Hematopoietic multipotent progenitor cell treated with erythropoietin and hydrocortisone succinate and interleukin-3 and kit ligand, for 15 days (in vitro differentiated cells): ENCODE measurements around the gene SPIRE1.
"Not testable (repeated sequence)": the region's sequence is repeated elsewhere in the genome, so short reads cannot be mapped to it uniquely, and the experiment has no call there.

ENCODE experiments used
- DNase-seq: peaks from one replicate; pipeline ENCODE4 v3.0.0-alpha.2; 2015; ENCODE audit warnings: low spot score

Gene SPIRE1

DNA sequence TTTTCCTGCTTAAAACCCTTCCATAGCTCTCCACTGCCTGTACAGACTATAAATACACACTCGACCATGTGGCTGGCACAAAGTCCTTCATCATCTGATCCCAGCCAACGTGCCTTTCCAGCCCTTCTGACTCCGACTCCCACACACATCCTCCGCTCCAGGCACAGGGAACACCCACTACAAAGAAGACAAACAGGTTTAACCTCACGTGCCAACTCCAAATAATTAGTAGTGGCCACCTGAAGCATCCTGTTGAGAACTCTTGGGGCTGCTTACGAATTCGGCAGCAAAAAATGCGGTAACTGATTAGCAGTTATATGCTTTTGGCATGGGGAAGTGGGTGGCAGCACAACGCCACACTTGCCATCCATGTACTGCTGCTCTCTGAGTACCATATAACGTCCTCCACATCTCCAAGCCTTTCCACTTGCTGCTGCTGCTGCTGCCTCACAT lies 12.1 kb downstream of the SPIRE1 start:
- no peak for DNase-seq

DNA sequence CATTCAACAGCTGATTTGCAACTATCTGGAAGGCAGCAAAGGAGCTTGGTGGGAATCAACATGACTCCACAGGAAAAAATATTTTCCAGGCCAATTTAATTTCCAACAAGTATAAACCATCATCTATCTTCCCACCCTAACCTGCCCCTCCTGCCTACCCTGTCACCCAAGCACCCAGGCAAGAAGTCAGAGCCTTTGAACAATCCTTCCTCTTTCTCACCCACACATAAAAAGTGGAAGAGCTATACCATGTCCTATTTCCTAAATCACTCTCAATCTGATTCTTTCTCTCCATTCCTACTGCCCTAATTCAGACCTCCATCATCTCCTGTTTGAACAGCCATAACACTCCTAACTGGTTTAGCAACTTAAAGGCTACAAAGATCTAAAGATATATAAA lies 12.7 kb downstream of the SPIRE1 start:
- no peak for DNase-seq

DNA sequence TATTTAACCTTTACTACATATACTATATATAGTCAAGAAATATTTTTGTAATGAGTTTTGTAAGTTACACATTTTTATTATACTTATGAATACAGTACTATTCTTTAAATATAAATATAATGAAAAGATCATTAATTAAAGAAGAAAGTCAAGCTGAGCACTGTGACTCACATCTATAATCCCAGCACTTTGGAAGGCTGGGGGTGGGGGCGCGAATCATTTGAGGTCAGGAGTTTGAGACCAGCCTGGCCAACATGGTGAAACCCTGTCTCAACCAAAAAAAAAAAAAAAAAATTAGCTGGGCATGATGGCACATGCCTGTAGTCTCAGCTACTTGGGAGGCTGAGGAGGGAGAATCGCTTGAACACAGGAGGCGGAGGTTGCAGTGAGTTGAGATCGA lies 14.2 kb downstream of the SPIRE1 start:
- DNase-seq, result not testable (repeated sequence)

DNA sequence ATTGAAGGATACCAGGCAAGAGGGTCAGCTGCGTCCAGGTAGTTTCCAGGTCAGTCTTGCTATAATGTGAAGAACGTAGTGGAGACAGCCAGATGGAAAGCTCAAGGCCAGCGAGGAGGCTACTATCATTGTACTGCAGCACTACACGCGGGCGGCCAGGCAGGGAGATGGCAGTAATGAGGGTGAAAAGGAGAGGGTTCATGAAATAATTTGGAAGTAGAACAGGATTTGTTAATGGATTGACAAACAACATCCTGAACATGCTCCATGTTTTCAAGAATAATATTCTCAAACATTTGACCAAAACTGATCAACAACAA lies 17.1 kb downstream of the SPIRE1 start:
- DNase-seq, result no peak

DNA sequence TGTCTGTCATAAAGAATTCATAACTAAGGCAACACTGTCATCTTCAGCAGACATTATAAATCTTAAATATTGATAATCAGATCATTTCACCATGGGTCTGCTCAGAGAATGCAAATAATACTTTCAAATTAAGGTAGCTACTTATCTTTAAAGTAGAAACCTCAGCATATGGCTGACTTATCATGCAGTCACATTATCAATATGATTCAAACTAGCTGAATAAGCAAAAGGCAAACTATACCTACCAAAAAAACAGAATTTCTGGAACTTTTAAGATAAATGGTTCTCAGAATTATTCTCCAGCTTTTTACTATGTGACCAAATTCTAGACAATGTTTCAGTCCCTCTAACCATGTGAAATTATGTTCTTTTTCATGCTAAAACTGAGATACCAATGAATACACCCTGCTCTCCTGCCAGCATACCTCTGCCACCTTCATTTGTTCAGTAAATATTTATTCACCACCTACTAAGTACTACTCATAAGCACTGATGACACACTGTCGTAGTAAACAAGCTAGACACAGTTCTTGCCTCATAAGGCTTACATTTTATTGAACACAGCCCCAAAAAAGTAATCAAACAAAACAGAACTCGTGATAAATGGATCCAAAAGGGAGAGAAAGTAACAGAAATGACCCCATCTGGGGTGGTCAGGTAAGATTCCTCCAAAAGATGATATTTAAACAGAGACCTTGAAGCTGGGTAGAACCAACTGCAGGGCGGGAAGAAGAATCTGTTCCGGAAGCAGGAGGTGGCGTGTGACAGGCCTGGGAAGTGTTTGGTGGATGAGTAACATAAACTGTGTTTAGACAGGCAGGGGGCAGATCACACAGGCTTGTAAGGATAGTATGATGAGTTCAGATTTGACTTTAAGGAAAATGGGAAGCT lies 17.7 kb downstream of the SPIRE1 start:
- no peak for DNase-seq

DNA sequence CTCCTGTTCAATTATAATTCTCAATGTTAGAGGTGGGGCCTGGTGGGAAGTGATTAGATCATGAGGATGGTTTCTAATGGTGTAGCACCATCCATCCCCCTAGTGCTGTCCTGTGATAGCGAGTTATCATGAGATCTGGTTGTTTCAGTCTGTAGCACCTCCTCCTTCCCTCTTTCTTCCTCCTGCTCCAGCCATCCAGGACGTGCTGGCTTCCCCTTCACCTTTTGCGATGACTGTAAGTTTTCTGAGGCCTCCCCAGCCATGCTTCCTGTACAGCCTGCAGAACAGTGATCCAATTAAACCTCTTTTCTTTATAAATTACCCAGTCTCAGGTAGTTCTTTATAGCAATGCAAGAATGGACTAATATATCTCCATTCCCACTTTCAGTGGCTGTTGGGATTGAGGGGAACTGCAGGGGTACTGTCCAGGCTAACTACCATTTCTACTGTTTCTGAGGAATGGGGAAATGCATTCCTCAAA lies 19.2 kb downstream of the SPIRE1 start:
- DNase-seq, result no peak

DNA sequence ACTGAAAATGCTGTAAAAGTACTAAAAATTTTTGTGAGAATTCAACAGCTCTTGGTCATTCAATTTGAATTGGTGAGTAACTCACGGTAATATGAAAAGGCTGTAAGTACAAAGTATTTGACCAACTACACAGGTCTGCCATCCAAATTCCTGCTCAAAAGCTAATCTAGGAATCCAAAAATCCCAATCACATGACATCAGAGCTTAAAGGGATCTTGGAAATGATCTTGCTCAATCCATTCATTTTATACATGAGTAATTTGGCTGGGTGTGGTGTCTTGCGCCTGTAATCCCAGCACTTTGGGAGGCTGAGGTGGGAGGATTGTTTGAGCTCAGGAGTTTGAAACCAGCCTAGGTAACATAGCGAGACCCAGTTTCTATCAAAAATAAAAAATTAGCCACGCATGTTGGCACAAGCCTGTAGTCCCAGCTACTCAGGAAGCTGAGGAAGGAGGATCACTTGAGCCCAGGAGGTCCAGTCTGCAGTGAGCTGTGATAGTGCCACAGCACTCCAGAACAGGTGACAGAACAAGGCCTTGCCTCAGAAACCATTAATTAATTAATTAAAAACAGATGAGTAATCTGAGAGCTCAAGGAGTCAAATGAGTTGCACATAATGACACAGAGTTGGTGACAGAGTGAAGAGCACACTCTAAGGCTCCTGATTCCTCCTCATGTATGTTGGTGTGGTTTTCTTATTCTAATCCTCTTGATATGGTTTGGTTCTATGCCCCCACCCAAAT lies 19.8 kb downstream of the SPIRE1 start:
- no peak for DNase-seq

DNA sequence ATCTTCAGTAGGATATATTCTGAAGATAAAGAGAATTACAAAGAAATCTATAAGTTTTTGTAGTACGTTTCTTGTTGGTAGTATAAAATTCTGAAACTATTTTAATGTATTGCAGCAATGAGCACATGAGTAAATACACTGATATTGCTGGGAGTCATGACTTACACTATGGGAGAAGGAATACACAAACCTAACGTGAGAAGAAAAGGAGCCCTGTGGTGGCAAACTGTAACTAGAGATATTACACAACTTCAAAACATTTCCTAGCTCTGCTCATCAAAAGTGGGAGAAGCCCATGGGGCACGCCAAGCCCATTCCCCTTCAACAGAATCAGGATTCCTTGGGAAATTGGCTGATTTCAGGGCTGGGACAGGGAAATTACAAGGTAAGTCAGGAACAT lies 20.5 kb downstream of the SPIRE1 start:
- no peak for DNase-seq

DNA sequence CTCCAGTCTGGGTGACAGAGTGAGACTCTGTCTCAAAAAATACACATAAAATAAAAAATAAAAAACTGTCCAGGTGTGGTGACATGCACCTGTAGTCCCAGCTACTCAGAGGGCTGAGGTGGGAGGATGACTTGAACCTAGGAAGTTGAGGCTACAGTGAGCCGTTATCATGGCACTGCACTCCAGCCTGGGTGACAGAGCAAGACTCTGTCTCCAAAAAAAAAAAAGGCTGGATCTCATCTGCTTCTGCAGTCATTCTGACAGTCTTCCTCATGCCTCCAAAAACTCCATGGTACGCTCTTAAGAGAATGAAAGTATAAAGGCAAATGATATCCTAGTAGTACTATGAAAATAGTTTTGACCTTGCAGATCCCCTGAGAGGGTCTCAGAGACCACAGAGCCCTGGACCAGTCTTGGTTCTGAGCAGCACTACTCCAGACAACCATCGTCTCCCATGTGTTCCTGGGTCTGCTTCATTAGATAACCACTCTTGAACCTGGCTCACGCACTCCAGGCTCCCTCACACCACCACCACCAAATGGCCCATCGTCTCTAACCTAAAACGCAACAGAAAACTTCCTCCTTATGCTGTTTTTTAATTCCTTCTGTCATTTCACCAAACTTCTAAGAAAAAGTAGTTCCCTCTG lies 26.0 kb downstream of the SPIRE1 start:
- DNase-seq, result no peak

DNA sequence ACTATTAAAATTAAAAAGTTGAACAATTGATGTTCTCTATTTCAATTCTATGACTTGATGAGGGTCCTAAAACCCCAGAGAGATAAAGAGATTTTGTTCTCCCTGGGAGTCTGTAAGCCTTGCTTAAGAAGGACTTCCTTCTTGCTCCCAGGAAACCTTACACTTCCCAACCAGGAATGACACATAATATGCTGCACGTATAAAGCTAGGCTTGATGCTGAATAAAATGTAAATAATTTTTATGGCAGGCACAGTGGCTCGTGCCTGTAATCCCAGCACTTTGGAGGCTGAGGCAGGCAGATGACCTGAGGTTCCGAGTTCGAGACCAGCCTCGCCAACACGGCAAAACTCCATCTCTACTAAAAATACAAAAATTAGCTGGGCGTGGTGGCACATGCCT lies 27.8 kb downstream of the SPIRE1 start:
- no peak for DNase-seq

DNA sequence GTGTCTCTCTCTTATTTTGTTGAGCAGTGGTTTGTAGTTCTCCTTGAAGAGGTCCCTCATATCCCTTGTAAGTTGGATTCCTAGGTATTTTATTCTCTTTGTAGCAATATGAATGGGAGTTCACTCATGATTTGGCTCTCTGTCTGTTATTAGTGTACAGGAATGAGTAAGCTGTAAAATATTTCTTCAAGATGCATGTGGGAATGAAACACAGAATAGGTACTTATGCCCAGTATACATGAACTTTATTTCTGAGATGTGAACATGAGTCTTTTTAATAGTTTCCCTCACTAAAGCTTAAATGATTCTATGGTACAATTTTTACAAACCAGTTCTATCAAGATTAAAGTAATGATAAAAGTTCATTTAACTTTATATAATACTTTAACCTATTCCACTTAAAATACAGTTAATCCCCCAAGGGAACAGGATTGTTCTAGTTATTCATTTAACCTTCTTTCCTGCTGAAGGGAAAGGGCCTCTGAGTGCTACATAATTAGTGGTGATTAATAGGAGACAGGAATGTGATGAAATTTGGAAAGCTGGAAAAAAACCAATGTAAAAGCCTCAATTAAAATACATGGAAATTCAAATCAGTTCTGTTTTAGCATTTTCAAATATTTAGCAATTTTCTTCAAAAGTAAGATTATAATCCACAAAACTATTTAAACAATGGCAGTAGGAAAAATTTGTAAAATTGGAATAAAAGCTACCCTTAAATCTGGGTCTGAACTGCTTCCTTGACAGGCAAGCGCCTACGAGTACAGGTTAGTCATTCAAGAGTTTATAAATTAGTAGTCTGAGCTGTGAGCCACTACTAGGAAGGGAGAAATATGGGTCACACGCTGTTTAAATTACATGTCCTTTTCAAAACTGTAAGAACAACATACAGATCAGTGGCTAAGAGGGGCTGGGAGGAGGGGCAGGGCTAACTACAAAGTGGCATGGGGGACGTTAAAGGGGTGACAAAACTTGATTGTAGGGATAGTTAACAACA lies 28.9 kb downstream of the SPIRE1 start:
- DNase-seq, result no peak

DNA sequence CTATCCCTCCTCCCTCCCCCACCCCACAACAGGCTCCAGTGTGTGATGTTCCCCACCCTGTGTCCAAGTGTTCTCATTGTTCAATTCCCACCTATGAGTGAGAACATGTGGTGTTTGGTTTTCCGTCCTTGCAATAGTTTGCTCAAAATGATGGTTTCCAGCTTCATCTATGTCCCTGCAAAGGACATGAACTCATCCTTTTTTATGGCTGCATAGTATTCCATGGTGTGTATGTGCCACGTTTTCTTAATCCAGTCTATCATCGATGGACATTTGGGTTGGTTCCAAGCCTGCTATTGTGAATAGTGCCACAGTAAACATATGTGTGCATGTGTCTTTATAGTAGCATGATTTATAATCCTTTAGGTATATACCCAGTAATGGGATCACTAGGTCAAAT lies 30.7 kb downstream of the SPIRE1 start:
- DNase-seq, result not testable (repeated sequence)

DNA sequence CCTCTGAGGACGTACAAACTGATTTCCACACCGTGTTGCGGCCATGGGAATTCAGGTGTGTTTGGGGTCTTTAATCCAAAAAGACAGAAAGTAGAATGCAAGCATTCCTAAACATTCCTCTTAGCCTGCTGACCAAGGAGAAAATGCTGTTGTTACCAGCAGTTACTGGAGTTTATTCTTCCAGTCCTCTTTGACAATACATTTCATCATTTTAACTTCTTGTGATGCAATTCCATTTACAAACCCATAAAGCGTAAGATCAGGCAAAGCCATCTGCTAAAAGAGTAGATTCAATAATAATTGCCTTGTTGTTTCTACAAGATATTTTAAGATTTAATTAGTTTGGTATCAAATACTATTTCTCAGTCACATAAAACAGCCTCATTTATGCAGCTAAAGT lies 32.7 kb downstream of the SPIRE1 start:
- no peak for DNase-seq

DNA sequence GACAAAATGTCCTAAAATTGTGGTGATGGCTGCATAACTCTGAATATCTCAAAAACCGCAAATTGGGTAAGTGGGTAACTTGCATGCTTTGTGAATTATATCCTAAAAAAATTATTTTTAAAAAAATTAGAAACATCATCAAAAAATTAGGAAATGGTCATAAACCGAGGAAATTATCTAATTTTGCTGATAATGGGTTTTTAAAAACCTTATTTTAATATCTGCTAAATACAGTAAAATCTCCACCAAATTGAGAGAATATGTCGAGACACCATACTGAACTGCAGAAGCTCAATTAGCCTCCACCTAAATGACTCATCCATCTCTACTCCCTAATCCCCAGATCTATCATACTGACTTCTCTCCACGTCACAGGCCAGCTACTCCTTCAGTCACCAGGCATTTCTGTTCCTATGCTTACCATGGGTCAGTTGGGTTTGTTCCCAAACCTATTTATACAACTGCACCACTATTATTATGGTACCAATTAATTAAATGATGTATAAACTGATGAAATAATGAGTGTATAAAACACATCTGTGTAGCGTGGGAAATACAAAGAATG lies 36.1 kb downstream of the SPIRE1 start:
- DNase-seq, result no peak

DNA sequence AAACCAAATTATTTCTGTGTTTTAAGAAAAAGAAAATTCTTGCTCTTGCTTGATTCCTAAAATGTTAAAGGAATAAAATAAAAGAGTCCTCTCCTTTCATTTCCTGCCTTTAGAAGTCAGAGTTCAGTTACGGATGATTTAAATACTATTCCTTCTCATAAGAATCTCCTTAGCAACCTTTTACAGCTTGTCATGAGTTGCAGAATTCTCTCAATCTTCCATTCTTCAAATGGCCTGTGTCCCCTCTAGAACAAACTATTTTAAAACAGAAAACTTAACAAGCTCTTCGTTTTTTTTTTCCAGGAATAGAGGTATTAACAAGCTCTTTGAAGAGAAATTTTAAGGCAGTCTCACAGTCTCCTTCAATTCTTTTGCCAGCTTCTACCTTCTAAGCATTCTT lies 42.2 kb downstream of the SPIRE1 start:
- DNase-seq, result no peak

DNA sequence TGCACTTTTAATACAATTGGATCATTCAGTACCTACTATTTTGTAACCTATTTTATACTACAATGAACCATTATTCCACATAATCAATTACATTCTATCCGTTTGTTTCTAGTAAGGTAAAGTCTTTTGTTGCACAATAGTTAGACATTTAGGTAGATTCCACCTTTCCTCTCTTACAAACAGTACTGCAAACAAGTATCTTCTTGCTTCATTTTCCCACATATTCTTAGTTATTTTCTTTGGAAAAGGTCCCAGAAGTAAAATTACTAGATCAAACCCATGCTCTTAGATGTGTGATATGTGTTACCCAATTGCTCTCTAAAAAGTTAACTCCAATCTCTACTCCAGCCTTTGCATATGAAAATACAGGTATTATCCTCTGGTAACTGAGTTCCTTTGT lies 49.6 kb downstream of the SPIRE1 start:
- no peak for DNase-seq

DNA sequence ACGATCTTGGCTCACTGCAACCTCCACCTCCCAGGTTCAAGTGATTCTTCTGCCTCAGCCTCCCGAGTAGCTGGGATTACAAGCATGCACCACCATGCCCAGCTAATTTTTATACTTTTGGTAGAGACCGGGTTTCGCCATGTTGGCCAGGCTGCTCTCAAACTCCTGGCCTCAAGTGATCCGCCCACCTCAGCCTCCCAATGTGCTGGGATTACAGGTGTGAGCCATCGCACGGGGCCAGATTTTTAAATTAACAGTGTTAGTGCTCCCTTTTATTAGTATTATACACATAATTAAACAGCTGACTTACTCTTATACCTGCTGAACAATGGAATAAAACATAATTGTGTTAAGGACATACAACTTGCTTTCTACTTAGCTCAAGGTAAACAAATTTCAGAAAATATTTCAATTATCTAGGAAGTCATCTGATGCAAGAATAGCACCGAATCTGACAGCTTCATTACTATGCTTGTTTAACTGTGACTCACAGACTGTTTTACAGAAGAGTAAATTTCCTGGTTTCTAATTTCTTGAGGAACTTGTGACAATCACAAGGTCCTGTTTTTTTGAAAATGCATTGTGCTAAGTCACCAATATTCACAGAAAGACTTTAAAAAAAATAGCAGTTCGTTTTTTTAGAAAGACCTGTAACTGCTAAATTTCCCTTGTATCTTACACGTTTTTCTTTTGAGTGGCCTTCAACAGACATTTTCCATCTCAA lies 51.2 kb downstream of the SPIRE1 start:
- no peak for DNase-seq

DNA sequence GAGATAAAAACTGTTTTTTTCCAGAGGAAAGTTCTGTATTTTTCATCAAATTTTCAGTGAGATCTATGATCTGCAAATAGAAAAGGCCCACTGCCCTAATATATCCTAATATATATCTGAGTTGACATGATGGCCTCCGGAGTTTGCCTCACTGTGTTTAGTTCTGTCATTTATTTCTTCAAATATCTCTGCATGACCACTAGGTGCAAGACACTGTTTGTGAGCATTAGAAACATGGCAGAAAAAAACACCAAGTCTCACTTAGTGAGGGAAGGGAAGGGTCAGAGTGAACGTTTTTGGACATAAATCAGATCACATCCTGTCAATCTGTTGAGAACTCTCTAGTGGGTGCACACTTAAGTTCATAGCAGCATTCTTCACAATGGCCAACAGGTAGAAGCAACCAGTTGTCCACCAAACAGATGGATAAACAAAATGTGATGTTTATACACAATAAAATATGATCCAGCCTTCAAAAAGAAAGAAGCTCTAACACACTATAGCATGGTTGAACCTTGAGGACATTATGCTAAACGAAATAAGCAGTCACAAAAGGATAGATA lies 53.4 kb downstream of the SPIRE1 start:
- no peak for DNase-seq

DNA sequence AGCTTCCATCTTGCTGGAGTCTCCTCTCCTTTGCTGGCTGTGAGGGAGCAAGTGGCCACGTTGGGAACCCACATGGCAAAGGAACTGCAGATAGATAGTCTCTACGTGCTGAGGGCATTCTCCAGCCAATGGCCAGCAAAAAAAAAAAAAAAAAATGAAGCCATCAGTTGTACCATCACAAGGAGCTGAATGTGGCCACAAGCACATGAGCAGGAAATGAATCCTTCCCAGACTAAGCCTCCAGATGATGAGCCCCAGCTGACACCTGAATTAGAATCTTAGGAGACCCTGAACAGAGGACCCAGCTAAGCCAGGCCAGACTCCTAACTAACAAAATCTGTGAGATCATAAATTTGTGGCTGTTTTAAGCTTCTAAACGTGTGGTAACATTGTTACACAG lies 57.9 kb downstream of the SPIRE1 start:
- no peak for DNase-seq

DNA sequence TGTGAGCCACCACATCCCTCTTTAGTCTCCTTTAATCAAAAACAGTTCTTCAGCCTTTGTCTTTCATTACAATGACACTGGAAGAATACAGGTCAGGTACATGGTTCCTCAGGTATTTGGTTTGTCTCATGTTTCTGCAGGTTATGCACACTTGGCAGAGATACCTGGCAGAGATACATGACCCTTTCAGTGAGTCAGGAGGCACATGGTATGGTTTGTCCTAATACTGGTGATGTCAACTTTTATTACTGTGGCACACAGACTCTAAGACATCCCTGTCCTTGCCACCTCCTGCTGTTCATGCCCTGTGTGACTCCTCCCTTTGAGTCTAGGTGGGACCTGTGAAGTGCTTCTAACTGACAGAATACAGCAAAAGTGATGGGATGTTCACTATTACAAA lies 58.4 kb downstream of the SPIRE1 start:
- DNase-seq, result no peak
